ENCODE data around the gene CAVIN1.
A peak's percentile ranks its signal among the peaks of the same experiment; 100 is the strongest.
"Not testable (repeated sequence)": the region's sequence is repeated elsewhere in the genome, so short reads cannot be mapped to it uniquely, and the experiment has no call there.

Gene CAVIN1

GRCh38 chr17:42372142-42372541, 50.9 kb downstream of the CAVIN1 start:
- no peak overlapping the region for H3K4me3 ChIP-seq (ENCODE audit: low read depth, low read length)
- peaks cover 6% of the 10 kb centered on the region for H3K36me3 ChIP-seq (ENCODE audit: insufficient read depth, low read length)
- H2AFZ ChIP-seq (ENCODE audit: low read length, unreplicated experiment) = no peak overlapping the region
- no peaks in the 10 kb centered on the region for H3K27me3 ChIP-seq (ENCODE audit: insufficient read depth, low read length)
- no peak overlapping the region for H3K27ac ChIP-seq (ENCODE audit: low read depth, low read length)
- peaks cover 66% of the 10 kb centered on the region for H3K79me2 ChIP-seq (ENCODE audit: control insufficient read depth, insufficient read depth, low read length, unreplicated experiment)
- H3K4me1 ChIP-seq (ENCODE audit: control insufficient read depth, insufficient read depth, low read length, unreplicated experiment) = peaks cover 18% of the 10 kb centered on the region

GRCh38 chr17:42368797-42369561, 54.1 kb downstream of the CAVIN1 start:
- not testable (repeated sequence) for H3K27me3 ChIP-seq (ENCODE audit: insufficient read depth, low read length)
- peaks cover 62% of the 10 kb centered on the region for H3K79me2 ChIP-seq (ENCODE audit: control insufficient read depth, insufficient read depth, low read length, unreplicated experiment)

GRCh38 chr17:42368310-42368709, 54.7 kb downstream of the CAVIN1 start:
- Histone ChIP-seq H3K4me1 (ENCODE audit: control insufficient read depth, insufficient read depth, low read length, unreplicated experiment) (peaks cover 54% of the 10 kb centered on the region), H3K79me2 (ENCODE audit: control insufficient read depth, insufficient read depth, low read length, unreplicated experiment) (peaks cover 66% of the 10 kb centered on the region), H3K27ac (ENCODE audit: low read depth, low read length) (0 out of 2 replicates have a peak overlapping the region, but pooled peaks have one; percentile 6)
- H3K36me3 ChIP-seq (ENCODE audit: insufficient read depth, low read length); H3K4me3 ChIP-seq (ENCODE audit: low read depth, low read length); H3K27me3 ChIP-seq (ENCODE audit: insufficient read depth, low read length); H2AFZ ChIP-seq (ENCODE audit: low read length, unreplicated experiment): not testable (repeated sequence)

More at GRCh38 chr17:42368797-42369561, 54.1 kb downstream of the CAVIN1 start:
- H3K4me3 ChIP-seq (ENCODE audit: low read depth, low read length); H3K27ac ChIP-seq (ENCODE audit: low read depth, low read length); H3K36me3 ChIP-seq (ENCODE audit: insufficient read depth, low read length); H2AFZ ChIP-seq (ENCODE audit: low read length, unreplicated experiment): not testable (repeated sequence)
- H3K4me1 ChIP-seq (ENCODE audit: control insufficient read depth, insufficient read depth, low read length, unreplicated experiment) = peaks cover 47% of the 10 kb centered on the region

GRCh38 chr17:42366176-42367023, 56.7 kb downstream of the CAVIN1 start:
- not testable (repeated sequence) for H3K4me3 ChIP-seq (ENCODE audit: low read depth, low read length); H2AFZ ChIP-seq (ENCODE audit: low read length, unreplicated experiment); H3K27me3 ChIP-seq (ENCODE audit: insufficient read depth, low read length); H3K36me3 ChIP-seq (ENCODE audit: insufficient read depth, low read length)
- peaks cover 70% of the 10 kb centered on the region for H3K4me1 ChIP-seq (ENCODE audit: control insufficient read depth, insufficient read depth, low read length, unreplicated experiment)
- peak overlapping the region; percentile 93 for H3K27ac ChIP-seq (ENCODE audit: low read depth, low read length)
- H3K79me2 ChIP-seq (ENCODE audit: control insufficient read depth, insufficient read depth, low read length, unreplicated experiment) = peaks cover 76% of the 10 kb centered on the region

GRCh38 chr17:42365136-42365535, 57.9 kb downstream of the CAVIN1 start:
- Histone ChIP-seq H3K4me3 (ENCODE audit: low read depth, low read length) (peak overlapping the region; percentile 52), H3K79me2 (ENCODE audit: control insufficient read depth, insufficient read depth, low read length, unreplicated experiment) (peaks cover 75% of the 10 kb centered on the region), H3K27ac (ENCODE audit: low read depth, low read length) (peak overlapping the region; percentile 93)

GRCh38 chr17:42363767-42364585, 59.1 kb downstream of the CAVIN1 start:
- no peaks in the 10 kb centered on the region for H3K36me3 ChIP-seq (ENCODE audit: insufficient read depth, low read length)
- H2AFZ ChIP-seq (ENCODE audit: low read length, unreplicated experiment) = no peak overlapping the region
- peaks cover 79% of the 10 kb centered on the region for H3K4me1 ChIP-seq (ENCODE audit: control insufficient read depth, insufficient read depth, low read length, unreplicated experiment)
- H3K27me3 ChIP-seq (ENCODE audit: insufficient read depth, low read length) = no peaks in the 10 kb centered on the region
- peak overlapping the region; percentile 93 for H3K27ac ChIP-seq (ENCODE audit: low read depth, low read length)
- H3K4me3 ChIP-seq (ENCODE audit: low read depth, low read length) = peak overlapping the region; percentile 52
- H3K79me2 ChIP-seq (ENCODE audit: control insufficient read depth, insufficient read depth, low read length, unreplicated experiment) = peaks cover 75% of the 10 kb centered on the region

More at GRCh38 chr17:42365136-42365535, 57.9 kb downstream of the CAVIN1 start:
- peaks cover 78% of the 10 kb centered on the region for H3K4me1 ChIP-seq (ENCODE audit: control insufficient read depth, insufficient read depth, low read length, unreplicated experiment)
- peak overlapping the region; percentile 5 for H2AFZ ChIP-seq (ENCODE audit: low read length, unreplicated experiment)
- H3K36me3 ChIP-seq (ENCODE audit: insufficient read depth, low read length) = no peaks in the 10 kb centered on the region
- no peaks in the 10 kb centered on the region for H3K27me3 ChIP-seq (ENCODE audit: insufficient read depth, low read length)

- H3K27ac ChIP-seq (ENCODE audit: low read depth, low read length) = peak overlapping the region; percentile 93; the same call in 1 of the 2 replicates
- peaks cover 76% of the 10 kb centered on the region for H3K79me2 ChIP-seq (ENCODE audit: control insufficient read depth, insufficient read depth, low read length, unreplicated experiment)
- peaks cover 72% of the 10 kb centered on the region for H3K4me1 ChIP-seq (ENCODE audit: control insufficient read depth, insufficient read depth, low read length, unreplicated experiment)
- no peak overlapping the region for H3K4me3 ChIP-seq (ENCODE audit: low read depth, low read length)
- no peaks in the 10 kb centered on the region for H3K27me3 ChIP-seq (ENCODE audit: insufficient read depth, low read length)
- H2AFZ ChIP-seq (ENCODE audit: low read length, unreplicated experiment) = no peak overlapping the region
- no peaks in the 10 kb centered on the region for H3K36me3 ChIP-seq (ENCODE audit: insufficient read depth, low read length)
Observed at GRCh38 chr17:42363231-42363630, 59.8 kb downstream of the CAVIN1 start.

GRCh38 chr17:42362245-42362961, 60.7 kb downstream of the CAVIN1 start:
- peaks cover 74% of the 10 kb centered on the region for H3K79me2 ChIP-seq (ENCODE audit: control insufficient read depth, insufficient read depth, low read length, unreplicated experiment)
- H3K4me3 ChIP-seq (ENCODE audit: low read depth, low read length) = no peak overlapping the region
- peaks cover 64% of the 10 kb centered on the region for H3K4me1 ChIP-seq (ENCODE audit: control insufficient read depth, insufficient read depth, low read length, unreplicated experiment)
- no peaks in the 10 kb centered on the region for H3K36me3 ChIP-seq (ENCODE audit: insufficient read depth, low read length)
- H3K27me3 ChIP-seq (ENCODE audit: insufficient read depth, low read length) = no peaks in the 10 kb centered on the region
- no peak overlapping the region for H3K27ac ChIP-seq (ENCODE audit: low read depth, low read length)
- H2AFZ ChIP-seq (ENCODE audit: low read length, unreplicated experiment) = no peak overlapping the region

GRCh38 chr17:42361781-42362186, 61.3 kb downstream of the CAVIN1 start:
- Histone ChIP-seq H2AFZ (ENCODE audit: low read length, unreplicated experiment) (no peak overlapping the region), H3K79me2 (ENCODE audit: control insufficient read depth, insufficient read depth, low read length, unreplicated experiment) (peaks cover 77% of the 10 kb centered on the region), H3K27me3 (ENCODE audit: insufficient read depth, low read length) (no peaks in the 10 kb centered on the region), H3K4me1 (ENCODE audit: control insufficient read depth, insufficient read depth, low read length, unreplicated experiment) (peaks cover 60% of the 10 kb centered on the region), H3K4me3 (ENCODE audit: low read depth, low read length) (no peak overlapping the region), H3K27ac (ENCODE audit: low read depth, low read length) (no peak overlapping the region), H3K36me3 (ENCODE audit: insufficient read depth, low read length) (no peaks in the 10 kb centered on the region)

- Histone ChIP-seq H3K79me2 (ENCODE audit: control insufficient read depth, insufficient read depth, low read length, unreplicated experiment) (peaks cover 78% of the 10 kb centered on the region), H3K4me1 (ENCODE audit: control insufficient read depth, insufficient read depth, low read length, unreplicated experiment) (peaks cover 52% of the 10 kb centered on the region)
- not testable (repeated sequence) for H3K4me3 ChIP-seq (ENCODE audit: low read depth, low read length); H2AFZ ChIP-seq (ENCODE audit: low read length, unreplicated experiment); H3K27me3 ChIP-seq (ENCODE audit: insufficient read depth, low read length); H3K27ac ChIP-seq (ENCODE audit: low read depth, low read length); H3K36me3 ChIP-seq (ENCODE audit: insufficient read depth, low read length)
Observed at GRCh38 chr17:42360388-42360787, 62.7 kb downstream of the CAVIN1 start.
